T follicular helper cell (primary cell): ENCODE data around the gene COA1.

Source experiments
- DNase-seq: peaks from one replicate; pipeline ENCODE4 v3.0.0-alpha.2; 2020; ENCODE audit warnings: low read depth

The COA1 gene

GRCh38 chr7:43653466-43653865, 75.9 kb downstream of the COA1 start:
- DNase-seq = no peak

- DNase-seq = no peak
Measured at GRCh38 chr7:43652364-43652763, 77.0 kb downstream of the COA1 start.

GRCh38 chr7:43650457-43651052, 78.8 kb downstream of the COA1 start:
- no peak for DNase-seq

DNA sequence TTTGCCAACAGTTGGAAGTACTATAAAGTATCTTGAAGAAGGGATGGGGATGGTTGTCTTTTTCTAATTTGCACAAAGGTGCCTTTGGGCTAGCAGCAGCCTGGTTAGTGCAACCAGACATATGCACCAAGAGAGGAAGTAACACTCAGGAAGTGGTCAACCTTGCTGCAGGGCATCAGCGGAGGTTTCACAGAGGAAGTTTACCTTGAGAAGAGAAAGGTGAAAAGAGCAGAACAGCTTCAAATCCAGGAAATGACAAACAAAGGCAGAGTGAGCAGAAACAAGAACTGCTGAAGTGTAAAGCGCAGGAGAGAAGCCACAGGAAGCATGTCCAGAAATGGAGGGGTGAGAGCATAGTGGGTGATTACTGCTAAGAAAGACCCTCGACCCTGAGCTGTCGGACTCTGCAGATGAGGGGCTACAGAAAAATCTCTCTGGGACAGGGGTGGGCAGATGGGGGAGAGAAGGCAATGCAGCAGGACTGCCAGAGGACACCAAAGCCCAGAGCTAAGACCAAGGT, 79.5 kb downstream of the COA1 start:
- peak; percentile 44 for DNase-seq

DNA sequence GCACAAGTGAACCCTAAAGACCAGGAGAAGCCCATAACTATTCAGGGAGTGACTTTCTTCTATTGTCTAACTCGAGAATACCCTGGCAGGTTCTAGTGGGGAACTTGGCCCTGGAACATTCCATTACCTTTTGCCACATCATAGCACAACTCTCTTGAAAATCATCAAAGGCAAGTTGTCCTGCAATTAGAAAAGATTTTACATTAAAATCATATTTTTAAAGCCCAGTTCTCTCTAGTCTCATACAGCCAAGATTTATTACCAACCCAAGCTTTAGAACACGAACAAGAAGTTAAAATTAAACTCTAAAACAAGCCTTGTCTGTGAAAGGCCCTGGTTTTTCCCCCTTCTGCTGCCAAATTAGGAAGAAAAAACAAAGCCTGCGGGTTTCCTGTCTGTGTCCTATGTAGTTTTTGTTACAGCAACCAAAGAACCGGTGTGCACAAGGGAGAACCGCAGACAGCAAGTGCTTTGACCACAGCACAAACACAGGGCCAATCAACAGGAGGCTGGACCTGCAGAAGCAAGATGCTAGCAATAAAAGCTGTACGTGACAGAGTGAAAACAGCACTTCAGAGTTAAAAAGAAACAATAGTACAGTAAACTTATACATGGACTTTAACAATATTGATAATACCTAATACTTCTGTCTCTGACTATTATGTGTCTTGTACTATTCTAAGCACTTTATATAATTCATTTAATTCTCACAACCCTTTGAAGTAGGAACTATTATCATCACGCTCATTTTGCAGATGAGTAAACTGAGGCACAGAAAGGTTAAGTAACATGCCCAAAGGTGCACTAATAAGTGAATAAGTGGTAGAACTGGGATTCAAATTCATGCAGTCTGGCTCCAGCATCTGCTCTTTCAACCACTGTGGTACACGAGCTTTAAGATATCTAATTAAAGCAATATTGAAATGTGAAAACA, 80.6 kb downstream of the COA1 start:
- DNase-seq = peak; percentile 66

- DNase-seq = no peak
Measured at GRCh38 chr7:43647673-43648472, 81.5 kb downstream of the COA1 start.

DNA sequence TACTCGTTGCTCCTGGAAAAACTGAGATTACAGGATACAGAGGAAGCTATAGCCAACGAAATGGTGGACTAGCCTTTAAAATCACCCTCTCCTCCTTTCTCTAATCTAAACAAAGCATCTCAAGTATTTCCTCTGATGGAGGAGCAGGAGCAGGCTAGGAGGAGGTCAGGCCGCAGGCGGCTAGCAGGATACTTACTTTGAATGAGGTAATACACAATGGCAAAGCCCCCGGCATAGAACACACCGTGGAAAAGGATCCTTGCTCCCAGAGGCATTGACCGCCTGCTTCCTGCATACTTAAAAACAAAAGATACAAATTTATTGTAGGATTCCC, 82.0 kb downstream of the COA1 start:
- no peak for DNase-seq

GRCh38 chr7:43646603-43647338, 82.6 kb downstream of the COA1 start:
- no peak for DNase-seq

DNA sequence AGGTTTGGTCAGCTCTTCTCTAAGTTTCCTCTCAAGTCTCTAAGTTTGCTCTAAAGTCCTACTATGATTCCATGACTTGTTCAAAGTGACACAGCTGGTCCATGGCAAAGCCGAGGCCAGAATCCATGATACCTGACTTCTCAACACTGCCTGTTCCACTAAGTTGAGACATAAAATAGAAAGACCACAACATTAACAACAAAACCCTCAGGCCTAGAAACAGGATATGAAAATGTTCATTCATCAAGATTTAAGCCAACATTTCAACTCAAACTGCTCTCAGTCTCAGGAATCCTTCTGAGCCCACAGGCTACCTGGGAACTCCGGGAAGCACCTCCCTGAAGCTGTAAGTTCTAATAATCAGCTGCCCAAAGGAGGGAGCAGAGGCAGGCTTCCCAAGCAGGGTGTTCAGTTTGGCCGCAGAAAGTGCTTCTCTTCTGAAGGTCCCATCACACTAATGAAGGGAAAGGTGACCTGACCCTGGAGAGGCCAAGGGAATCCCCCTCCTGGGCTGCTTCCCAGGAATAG, 83.6 kb downstream of the COA1 start:
- no peak for DNase-seq

DNA sequence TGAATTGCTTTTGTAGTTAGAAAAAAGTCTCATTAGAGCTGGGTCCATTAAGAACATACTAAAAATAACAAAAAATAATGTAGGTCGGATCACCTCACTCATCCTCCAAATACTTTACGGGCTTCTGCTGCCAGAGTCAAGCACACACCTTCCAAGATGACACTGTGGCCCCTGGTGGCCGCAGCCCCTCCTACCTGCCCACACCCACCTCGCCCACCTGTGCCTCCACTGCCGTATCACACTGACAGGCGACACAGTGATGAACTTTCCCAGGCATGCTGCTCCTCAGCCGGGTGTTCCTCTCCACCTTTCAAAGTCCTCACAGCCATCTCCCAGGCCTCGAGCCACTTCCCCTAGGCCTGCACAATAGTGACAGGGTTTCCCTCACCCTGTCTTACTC, 85.5 kb downstream of the COA1 start:
- DNase-seq = no peak

- no peak for DNase-seq
Measured at GRCh38 chr7:43642897-43643630, 86.3 kb downstream of the COA1 start.

- DNase-seq = no peak
Measured at GRCh38 chr7:43640679-43641078, 88.6 kb downstream of the COA1 start.

- DNase-seq = no peak
Measured at GRCh38 chr7:43639858-43640491, 89.3 kb downstream of the COA1 start.

DNA sequence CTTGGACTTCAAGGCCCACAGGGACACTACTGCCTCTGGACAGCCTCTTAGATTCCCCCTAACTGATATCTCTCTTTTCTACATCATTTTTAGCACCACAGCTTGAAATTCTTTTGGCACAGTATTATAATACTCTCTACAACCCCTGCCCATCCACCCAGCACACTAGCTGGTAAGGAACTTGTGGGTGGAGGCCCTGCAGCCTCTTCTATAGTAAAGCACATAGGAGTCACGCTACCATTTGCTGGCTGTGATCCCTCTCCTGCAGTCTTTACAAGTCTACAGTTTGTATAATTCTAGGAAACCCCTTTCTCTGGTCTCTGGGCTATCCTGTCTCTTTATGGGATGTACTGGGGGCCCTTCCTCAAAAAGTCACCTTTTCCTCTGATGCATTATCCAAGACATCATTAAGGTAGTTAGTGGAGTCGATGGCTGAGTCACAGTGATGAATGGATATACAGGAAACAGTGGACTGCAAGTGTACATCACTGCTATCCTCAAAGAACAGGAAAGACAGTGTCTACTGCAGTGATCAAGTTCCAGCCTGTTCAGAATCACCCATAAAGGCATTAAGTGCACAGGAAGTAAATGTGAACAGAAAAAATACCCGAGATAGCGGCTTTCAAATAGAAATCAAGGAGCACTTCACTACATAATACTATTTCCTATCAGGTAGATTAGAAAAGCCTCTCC, 92.1 kb downstream of the COA1 start:
- no peak for DNase-seq

DNA sequence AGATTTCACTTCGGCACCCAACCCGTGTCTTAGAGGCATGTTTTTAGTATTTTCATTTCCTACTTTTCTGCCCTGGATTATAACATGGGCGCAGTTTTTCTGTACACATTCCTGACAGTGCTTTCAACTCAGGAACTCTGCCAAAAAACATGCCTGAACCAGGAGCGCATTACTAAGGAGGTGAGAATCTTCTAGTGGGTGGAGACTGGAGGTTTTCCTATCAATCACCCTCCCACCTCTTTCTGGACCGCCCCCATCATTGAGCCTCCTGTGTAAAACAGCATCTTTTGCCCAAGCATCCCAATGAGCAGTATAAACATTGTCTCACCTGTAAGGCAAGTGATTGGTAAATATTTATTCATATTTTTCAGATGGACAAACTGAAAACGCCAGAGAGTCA, 93.2 kb downstream of the COA1 start:
- no peak for DNase-seq

- DNase-seq = no peak
Measured at GRCh38 chr7:43634384-43634783, 94.9 kb downstream of the COA1 start.

DNA sequence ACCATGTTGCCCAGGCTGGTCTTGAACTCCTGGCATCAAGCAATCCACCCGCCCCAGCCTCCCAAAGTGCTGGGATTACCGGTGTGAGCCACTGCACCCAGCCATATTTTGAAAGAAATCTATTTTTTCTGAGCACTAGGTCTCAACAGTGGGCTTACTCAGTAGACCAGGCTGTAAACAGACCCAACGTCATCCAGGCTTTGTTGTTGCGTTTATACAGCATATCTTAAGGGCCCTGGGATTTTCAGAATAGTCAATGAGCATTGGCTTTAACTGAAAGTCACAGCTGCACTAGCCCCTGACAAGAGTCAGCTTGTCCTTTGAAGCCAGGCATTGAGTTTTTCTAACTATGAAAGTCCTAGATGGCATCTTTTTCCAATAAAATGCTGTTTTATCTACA, 96.6 kb downstream of the COA1 start:
- DNase-seq = no peak

DNA sequence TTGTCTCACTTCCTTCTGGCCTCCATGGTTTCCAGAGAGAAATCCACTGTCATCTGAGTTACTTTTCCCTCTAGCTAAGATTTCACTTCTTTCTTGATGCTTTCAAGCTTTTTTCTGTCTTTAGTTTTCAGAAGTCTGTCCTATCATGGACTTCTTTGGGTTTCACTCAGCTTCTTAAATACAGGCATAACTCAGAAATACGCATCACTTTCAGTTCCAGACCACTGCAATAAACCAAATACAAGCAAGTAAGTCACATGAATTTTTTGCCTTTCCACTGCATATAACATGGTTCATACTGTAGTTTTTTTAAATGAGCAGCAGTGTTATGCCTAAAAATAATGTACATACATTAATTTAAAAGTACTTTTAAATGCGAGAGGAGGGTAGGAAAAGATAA, 97.8 kb downstream of the COA1 start:
- DNase-seq = no peak

- DNase-seq = no peak
Measured at GRCh38 chr7:43630482-43630881, 98.8 kb downstream of the COA1 start.

DNA sequence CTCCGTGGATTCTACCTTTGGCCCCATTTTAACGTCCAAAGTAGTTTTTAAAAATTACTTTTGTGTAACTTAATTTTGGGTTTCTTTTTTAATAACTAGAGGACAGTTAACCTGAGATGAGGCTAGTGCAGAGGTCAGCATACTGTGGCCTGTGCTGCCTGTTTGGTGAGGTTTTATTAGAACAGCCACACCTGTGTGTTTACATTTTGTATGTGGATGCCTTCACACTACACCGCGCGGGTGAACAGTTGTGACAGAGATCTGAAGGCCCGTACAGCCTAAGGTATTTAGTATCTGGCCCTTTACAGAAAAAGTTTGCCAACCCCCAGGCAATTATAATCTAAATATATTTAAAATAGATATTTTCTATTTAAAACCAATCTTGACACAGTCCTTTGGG, 99.5 kb downstream of the COA1 start:
- DNase-seq = no peak
